ENCODE data around the gene HM13. TPM values are rescaled to one million over a fixed set of nuclear protein-coding genes. Genes with fewer than 3 reads are reported as not detected.

Gene HM13
- total and polyA plus RNA-seq, 2 of the 13 experiments (the other 11 are each of a cell fraction or from before 2014, with no cell fraction given) = 118 to 243 TPM

DNA sequence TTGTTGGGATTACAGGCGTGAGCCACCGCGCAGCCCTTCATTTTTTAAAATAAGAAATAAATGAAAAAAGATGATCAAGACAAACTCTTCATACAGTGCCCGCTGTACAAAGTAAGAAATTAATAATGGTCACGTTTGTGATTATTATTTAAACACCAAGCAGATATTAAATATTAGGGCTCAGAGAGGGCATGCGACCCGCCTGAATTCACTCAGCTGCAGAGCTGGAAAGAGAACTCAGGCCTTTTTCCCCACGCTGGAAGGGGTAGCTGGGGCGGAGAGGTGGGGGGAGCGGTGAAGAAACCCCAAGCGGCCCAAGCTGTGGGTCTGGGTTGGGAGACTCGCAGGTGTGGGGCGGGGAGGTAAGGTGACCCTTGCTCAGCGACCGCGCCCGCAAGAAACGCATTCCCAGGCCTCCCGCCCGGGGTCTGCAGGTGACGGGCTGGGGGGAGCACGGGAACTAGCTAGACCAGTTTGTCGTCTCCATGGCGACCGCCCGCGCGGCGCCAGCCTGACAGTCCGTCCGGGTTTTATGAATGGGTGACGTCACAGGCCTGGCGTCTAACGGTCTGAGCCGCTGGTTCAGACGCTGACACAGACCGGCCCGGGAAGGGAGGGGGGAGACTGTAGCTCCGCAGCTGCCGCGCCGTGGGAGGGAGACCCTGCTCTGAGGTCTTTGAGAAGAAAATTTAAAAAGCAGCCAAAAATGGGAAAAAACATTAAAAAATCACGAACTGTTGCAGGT, 89.8 kb downstream of the HM13 start (continued):
- TF ChIP-seq, protein P1, sequence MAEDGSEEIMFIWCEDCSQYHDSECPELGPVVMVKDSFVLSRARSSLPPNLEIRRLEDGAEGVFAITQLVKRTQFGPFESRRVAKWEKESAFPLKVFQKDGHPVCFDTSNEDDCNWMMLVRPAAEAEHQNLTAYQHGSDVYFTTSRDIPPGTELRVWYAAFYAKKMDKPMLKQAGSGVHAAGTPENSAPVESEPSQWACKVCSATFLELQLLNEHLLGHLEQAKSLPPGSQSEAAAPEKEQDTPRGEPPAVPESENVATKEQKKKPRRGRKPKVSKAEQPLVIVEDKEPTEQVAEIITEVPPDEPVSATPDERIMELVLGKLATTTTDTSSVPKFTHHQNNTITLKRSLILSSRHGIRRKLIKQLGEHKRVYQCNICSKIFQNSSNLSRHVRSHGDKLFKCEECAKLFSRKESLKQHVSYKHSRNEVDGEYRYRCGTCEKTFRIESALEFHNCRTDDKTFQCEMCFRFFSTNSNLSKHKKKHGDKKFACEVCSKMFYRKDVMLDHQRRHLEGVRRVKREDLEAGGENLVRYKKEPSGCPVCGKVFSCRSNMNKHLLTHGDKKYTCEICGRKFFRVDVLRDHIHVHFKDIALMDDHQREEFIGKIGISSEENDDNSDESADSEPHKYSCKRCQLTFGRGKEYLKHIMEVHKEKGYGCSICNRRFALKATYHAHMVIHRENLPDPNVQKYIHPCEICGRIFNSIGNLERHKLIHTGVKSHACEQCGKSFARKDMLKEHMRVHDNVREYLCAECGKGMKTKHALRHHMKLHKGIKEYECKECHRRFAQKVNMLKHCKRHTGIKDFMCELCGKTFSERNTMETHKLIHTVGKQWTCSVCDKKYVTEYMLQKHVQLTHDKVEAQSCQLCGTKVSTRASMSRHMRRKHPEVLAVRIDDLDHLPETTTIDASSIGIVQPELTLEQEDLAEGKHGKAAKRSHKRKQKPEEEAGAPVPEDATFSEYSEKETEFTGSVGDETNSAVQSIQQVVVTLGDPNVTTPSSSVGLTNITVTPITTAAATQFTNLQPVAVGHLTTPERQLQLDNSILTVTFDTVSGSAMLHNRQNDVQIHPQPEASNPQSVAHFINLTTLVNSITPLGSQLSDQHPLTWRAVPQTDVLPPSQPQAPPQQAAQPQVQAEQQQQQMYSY (CRISPR knock-in tag; IDR thresholded peaks at IDR 0.05) = peak; percentile 86
- no peak for TF ChIP-seq PHB2 (IDR thresholded peaks at IDR 0.05; ENCODE audit: partially characterized antibody)
- peak; percentile 92 for TF ChIP-seq BRD4 (CRISPR knock-in tag; IDR thresholded peaks at IDR 0.05)
- TF ChIP-seq THYN1 (CRISPR knock-in tag; IDR thresholded peaks at IDR 0.05; ENCODE audit: borderline replicate concordance, low read depth) = peak; percentile 83; the same call in 1 of the 2 replicates
- TF ChIP-seq, protein P2, sequence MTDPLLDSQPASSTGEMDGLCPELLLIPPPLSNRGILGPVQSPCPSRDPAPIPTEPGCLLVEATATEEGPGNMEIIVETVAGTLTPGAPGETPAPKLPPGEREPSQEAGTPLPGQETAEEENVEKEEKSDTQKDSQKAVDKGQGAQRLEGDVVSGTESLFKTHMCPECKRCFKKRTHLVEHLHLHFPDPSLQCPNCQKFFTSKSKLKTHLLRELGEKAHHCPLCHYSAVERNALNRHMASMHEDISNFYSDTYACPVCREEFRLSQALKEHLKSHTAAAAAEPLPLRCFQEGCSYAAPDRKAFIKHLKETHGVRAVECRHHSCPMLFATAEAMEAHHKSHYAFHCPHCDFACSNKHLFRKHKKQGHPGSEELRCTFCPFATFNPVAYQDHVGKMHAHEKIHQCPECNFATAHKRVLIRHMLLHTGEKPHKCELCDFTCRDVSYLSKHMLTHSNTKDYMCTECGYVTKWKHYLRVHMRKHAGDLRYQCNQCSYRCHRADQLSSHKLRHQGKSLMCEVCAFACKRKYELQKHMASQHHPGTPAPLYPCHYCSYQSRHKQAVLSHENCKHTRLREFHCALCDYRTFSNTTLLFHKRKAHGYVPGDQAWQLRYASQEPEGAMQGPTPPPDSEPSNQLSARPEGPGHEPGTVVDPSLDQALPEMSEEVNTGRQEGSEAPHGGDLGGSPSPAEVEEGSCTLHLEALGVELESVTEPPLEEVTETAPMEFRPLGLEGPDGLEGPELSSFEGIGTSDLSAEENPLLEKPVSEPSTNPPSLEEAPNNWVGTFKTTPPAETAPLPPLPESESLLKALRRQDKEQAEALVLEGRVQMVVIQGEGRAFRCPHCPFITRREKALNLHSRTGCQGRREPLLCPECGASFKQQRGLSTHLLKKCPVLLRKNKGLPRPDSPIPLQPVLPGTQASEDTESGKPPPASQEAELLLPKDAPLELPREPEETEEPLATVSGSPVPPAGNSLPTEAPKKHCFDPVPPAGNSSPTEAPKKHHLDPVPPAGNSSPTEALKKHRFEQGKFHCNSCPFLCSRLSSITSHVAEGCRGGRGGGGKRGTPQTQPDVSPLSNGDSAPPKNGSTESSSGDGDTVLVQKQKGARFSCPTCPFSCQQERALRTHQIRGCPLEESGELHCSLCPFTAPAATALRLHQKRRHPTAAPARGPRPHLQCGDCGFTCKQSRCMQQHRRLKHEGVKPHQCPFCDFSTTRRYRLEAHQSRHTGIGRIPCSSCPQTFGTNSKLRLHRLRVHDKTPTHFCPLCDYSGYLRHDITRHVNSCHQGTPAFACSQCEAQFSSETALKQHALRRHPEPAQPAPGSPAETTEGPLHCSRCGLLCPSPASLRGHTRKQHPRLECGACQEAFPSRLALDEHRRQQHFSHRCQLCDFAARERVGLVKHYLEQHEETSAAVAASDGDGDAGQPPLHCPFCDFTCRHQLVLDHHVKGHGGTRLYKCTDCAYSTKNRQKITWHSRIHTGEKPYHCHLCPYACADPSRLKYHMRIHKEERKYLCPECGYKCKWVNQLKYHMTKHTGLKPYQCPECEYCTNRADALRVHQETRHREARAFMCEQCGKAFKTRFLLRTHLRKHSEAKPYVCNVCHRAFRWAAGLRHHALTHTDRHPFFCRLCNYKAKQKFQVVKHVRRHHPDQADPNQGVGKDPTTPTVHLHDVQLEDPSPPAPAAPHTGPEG (CRISPR knock-in tag; IDR thresholded peaks at IDR 0.05) = peak; percentile 92; the same call in 1 of the 2 replicates
- TF ChIP-seq, protein P3, sequence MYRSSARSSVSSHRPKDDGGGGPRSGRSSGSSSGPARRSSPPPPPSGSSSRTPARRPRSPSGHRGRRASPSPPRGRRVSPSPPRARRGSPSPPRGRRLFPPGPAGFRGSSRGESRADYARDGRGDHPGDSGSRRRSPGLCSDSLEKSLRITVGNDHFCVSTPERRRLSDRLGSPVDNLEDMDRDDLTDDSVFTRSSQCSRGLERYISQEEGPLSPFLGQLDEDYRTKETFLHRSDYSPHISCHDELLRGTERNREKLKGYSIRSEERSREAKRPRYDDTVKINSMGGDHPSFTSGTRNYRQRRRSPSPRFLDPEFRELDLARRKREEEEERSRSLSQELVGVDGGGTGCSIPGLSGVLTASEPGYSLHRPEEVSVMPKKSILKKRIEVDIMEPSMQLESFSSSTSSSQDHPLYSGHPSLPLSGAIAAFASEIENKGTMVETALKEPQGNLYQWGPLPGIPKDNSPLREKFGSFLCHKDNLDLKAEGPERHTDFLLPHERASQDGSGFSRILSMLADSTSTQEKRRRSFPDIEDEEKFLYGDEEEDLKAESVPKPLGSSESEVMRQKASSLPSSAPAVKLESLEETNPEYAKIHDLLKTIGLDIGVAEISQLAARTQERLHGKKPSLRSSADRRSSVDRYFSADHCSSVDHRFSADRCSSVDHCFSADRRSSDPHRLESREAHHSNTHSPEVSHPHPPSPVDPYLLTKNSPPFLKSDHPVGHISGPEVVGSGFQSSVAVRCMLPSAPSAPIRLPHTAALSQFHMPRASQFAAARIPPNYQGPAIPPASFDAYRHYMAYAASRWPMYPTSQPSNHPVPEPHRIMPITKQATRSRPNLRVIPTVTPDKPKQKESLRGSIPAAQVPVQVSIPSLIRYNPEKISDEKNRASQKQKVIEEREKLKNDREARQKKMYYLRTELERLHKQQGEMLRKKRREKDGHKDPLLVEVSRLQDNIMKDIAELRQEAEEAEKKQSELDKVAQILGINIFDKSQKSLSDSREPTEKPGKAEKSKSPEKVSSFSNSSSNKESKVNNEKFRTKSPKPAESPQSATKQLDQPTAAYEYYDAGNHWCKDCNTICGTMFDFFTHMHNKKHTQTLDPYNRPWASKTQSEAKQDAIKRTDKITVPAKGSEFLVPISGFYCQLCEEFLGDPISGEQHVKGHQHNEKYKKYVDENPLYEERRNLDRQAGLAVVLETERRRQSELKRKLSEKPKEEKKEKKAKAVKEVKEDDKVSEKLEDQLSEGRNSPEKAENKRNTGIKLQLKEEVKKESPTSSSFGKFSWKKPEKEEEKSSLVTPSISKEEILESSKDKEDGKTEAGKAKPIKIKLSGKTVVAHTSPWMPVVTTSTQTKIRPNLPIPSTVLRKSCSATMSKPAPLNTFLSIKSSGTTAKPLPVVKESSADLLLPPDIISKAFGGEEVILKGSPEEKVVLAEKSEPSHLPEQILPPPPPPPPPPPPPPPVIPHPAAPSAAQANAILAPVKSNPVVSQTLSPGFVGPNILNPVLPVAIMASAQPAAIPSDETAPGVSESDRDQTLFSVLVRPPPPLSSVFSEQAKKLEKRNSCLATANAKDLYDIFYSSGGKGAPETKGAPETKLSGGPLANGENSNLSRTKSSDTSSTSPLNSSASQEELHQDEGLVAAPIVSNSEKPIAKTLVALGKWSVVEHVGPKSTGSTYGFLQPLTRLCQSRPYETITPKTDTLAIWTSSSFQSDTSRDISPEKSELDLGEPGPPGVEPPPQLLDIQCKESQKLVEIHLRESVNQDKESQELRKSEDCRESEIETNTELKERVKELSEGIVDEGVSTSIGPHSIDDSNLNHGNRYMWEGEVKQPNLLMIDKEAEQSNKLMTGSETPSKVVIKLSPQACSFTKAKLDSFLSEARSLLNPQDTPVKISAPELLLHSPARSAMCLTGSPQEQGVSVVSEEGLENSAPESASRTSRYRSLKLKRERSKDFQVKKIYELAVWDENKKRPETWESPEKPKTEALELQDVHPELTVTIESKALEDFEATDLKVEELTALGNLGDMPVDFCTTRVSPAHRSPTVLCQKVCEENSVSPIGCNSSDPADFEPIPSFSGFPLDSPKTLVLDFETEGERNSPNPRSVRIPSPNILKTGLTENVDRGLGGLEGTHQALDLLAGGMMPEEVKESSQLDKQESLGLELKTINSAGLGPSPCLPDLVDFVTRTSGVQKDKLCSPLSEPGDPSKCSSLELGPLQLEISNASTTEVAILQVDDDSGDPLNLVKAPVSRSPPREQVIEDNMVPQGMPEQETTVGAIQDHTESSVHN (CRISPR knock-in tag; IDR thresholded peaks at IDR 0.05) = peak; percentile 93
- TF ChIP-seq TAF1 (CRISPR knock-in tag; IDR thresholded peaks at IDR 0.05) = peak; percentile 71
- TF ChIP-seq ZNF766 (CRISPR knock-in tag; IDR thresholded peaks at IDR 0.05; ENCODE audit: borderline replicate concordance) = peak; percentile 96
- TF ChIP-seq, protein P4, sequence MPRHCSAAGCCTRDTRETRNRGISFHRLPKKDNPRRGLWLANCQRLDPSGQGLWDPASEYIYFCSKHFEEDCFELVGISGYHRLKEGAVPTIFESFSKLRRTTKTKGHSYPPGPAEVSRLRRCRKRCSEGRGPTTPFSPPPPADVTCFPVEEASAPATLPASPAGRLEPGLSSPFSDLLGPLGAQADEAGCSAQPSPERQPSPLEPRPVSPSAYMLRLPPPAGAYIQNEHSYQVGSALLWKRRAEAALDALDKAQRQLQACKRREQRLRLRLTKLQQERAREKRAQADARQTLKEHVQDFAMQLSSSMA (CRISPR knock-in tag; IDR thresholded peaks at IDR 0.05) = peak; percentile 77; the same call in 1 of the 2 replicates

Data from HepG2 (cell line).